ENCODE measurements around the gene IFI27. TPM values are rescaled to one million over a fixed set of nuclear protein-coding genes. Genes with fewer than 3 reads are reported as not detected.

The IFI27 gene
- total and polyA plus RNA-seq, 12 donors, result 15.9 to 1,446 (median 373) TPM

DNA sequence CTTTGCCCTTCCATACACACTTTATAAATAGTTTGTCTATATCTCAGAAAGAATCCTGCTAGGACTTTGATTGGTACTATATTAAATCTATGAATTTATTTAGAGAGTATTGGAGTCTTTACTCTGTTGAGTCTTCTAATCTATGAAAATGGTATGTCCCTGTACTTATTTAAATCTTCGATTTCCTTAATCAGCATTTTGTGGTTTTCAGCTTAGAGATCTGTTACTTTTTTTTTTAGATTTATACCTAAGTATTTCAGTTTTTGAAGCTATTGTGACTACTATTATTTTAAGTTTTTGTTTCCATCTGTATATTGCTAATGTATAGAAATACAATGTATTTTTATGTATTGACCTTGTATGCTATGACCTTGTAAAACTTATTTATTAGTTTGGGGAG lies 32.3 kb downstream of the IFI27 start:
- H3K27ac ChIP-seq, result no peak overlapping the region
- DNase-seq, result no peak
- H3K4me1 ChIP-seq (replicated peaks in 1 of 2), result no peaks in the 10 kb centered on the region
- H3K4me3 ChIP-seq, result no peak overlapping the region
- intact Hi-C loops (cut with DNase I), result no loop called here
- no peaks in the 10 kb centered on the region for H3K36me3 ChIP-seq (replicated peaks in 1 of 2)
- TF ChIP-seq, protein P1, sequence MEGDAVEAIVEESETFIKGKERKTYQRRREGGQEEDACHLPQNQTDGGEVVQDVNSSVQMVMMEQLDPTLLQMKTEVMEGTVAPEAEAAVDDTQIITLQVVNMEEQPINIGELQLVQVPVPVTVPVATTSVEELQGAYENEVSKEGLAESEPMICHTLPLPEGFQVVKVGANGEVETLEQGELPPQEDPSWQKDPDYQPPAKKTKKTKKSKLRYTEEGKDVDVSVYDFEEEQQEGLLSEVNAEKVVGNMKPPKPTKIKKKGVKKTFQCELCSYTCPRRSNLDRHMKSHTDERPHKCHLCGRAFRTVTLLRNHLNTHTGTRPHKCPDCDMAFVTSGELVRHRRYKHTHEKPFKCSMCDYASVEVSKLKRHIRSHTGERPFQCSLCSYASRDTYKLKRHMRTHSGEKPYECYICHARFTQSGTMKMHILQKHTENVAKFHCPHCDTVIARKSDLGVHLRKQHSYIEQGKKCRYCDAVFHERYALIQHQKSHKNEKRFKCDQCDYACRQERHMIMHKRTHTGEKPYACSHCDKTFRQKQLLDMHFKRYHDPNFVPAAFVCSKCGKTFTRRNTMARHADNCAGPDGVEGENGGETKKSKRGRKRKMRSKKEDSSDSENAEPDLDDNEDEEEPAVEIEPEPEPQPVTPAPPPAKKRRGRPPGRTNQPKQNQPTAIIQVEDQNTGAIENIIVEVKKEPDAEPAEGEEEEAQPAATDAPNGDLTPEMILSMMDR (IDR thresholded peaks at IDR 0.05), result no peak
- no peak for TF ChIP-seq POLR2A (IDR thresholded peaks at IDR 0.05)
- no peaks in the 10 kb centered on the region for H3K27me3 ChIP-seq
- WGBS, 4 donors, result 70 to 93% (median 79%) methylated on average over 1 of the region's 1 CpG
- no peaks in the 10 kb centered on the region for H3K9me3 ChIP-seq (replicated peaks in 1 of 3)

DNA sequence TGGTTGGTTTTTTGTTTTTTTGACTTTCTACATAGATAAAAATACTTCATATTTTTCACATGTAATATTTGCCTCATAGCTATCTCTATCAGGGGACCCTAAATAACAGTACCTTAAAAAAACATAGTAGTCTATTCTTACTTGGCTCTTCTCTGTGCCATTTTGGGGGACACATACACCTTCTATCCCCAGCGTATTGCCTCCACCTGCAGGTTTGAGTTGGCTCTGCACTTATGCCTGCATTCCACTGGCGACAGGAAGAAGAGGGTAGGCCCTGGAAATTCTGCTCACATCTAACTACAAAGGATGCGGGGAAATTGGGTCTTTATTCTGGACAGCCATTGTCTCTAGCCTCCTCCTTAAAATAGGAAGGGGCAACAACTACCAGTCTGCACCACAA lies 32.7 kb downstream of the IFI27 start:
- WGBS, 4 donors, result 74 to 88% (median 84%) methylated on average over 3 of the region's 3 CpGs
- H3K27ac ChIP-seq, result no peak overlapping the region
- H3K4me1 ChIP-seq (replicated peaks in 1 of 2), result no peaks in the 10 kb centered on the region
- no peaks in the 10 kb centered on the region for H3K27me3 ChIP-seq
- no peaks in the 10 kb centered on the region for H3K9me3 ChIP-seq (replicated peaks in 1 of 3)
- H3K36me3 ChIP-seq (replicated peaks in 1 of 2), result no peaks in the 10 kb centered on the region
- no peak overlapping the region for H3K4me3 ChIP-seq
- no peak for TF ChIP-seq POLR2A (IDR thresholded peaks at IDR 0.05)
- TF ChIP-seq, protein P1 (IDR thresholded peaks at IDR 0.05), result peak in 2 of 6 experiments; percentile 9 to 18
- DNase-seq, result no peak
- intact Hi-C loops (cut with DNase I), result no loop called here

DNA sequence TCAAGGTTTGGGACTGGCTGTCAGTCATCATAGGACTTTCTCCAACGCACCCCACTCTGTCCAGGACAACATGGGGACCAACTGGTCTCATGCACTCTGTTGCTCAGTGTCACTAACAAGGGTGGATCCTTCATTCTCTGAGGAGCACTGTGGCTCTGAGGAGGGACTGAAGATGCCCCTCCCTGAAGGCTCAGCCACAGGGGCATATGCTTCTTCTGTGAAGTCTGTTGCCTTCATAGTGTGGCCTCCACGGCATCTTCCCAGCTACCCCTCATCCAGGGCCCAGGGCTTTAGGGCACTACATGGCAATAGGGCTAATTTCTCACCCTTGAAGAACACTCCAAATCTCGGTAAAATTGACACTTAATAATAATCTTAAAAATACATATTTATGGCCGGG lies 33.2 kb downstream of the IFI27 start:
- 77 to 92% (median 83%) methylated on average over 4 of the region's 4 CpGs for WGBS, 4 donors

DNA sequence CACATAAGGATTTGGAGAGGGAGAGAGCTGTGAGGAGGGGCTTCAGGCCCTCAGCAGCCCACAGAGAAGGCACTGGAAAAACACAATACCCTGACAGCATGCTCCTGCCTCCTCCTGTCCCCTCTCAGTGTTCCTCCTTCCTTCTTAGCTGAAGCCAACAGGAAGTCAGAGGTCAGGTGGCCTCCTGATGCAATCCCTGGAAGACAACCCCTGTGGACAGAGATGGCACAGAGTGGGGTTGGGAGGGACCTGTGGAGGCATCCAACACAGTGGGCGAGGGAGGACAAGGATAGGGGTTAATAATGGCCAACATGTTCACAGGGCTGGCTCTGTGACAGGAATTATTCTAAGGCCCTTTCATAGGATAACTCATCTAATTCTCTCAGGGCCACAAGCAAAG lies 34.2 kb downstream of the IFI27 start:
- intact Hi-C loops (cut with DNase I), result no loop called here
- no peaks in the 10 kb centered on the region for H3K4me1 ChIP-seq (replicated peaks in 1 of 2)
- DNase-seq, result no peak

More for the DNA sequence above, 33.2 kb downstream of the IFI27 start:
- intact Hi-C loops (cut with DNase I), result no loop called here
- Histone ChIP-seq H3K27ac (no peak overlapping the region), H3K9me3 (replicated peaks in 1 of 3) (no peaks in the 10 kb centered on the region), H3K36me3 (replicated peaks in 1 of 2) (no peaks in the 10 kb centered on the region), H3K4me3 (no peak overlapping the region), H3K27me3 (no peaks in the 10 kb centered on the region), H3K4me1 (replicated peaks in 1 of 2) (no peaks in the 10 kb centered on the region)
- TF ChIP-seq POLR2A (IDR thresholded peaks at IDR 0.05), result no peak
- TF ChIP-seq, protein P1 (IDR thresholded peaks at IDR 0.05), result no peak
- no peak for DNase-seq

More for the DNA sequence above, 34.2 kb downstream of the IFI27 start:
- no peaks in the 10 kb centered on the region for H3K36me3 ChIP-seq (replicated peaks in 1 of 2)
- WGBS, 4 donors, result 33 to 83% (median 70%) methylated on average over 1 of the region's 1 CpG
- TF ChIP-seq, protein P1 (IDR thresholded peaks at IDR 0.05), result no peak
- TF ChIP-seq POLR2A (IDR thresholded peaks at IDR 0.05), result no peak
- H3K9me3 ChIP-seq (replicated peaks in 1 of 3), result no peaks in the 10 kb centered on the region
- H3K27me3 ChIP-seq, result no peaks in the 10 kb centered on the region
- H3K4me3 ChIP-seq, result no peak overlapping the region
- H3K27ac ChIP-seq, result no peak overlapping the region

Data from adrenal gland (tissue), 12 donors.